GM23338 (cell line): Measurements from ENCODE around the gene SPDYE1.
"Not testable (repeated sequence)": the region's sequence is repeated elsewhere in the genome, so short reads cannot be mapped to it uniquely, and the experiment has no call there.

Experiments used
- CTCF ChIP-seq, 2 experiments: fragments of 200-600 bp in 1 of 2; sonication (generic) in 1 of 2; conservative IDR thresholded peaks; 2 replicates each; pipeline versions ENCODE4 v1.5.1 to v1.6.1; 2016 to 2017; ENCODE audit warnings: antibody characterized with exemption in 2 of 2, low read depth in 2 of 2, mild to moderate bottlenecking in 2 of 2, moderate library complexity in 1 of 2
- ETS1 ChIP-seq: IDR thresholded peaks from 2 replicates; pipeline ENCODE4 v1.6.1; 2016; ENCODE audit warnings: antibody characterized with exemption
- EZH2 ChIP-seq: fragments of 200-600 bp; sonication (generic); IDR thresholded peaks from one replicate; pipeline ENCODE4 v1.8.0; 2017; ENCODE audit warnings: antibody characterized with exemption, mild to moderate bottlenecking, low read depth; ENCODE audit not compliant: unreplicated experiment
- EZH2phosphoT487 ChIP-seq: fragments of 200-600 bp; sonication (generic); IDR thresholded peaks from one replicate; pipeline ENCODE4 v1.8.1; 2018; ENCODE audit warnings: antibody characterized with exemption; ENCODE audit not compliant: unreplicated experiment
- POLR2AphosphoS5 ChIP-seq: IDR thresholded peaks from 2 replicates; pipeline ENCODE4 v1.6.1; 2016; ENCODE audit warnings: antibody characterized with exemption, low read depth
- REST ChIP-seq: IDR thresholded peaks from one replicate; pipeline ENCODE4 v1.6.1; 2018; ENCODE audit warnings: antibody characterized with exemption; ENCODE audit not compliant: unreplicated experiment
- STAT1 ChIP-seq: IDR thresholded peaks from one replicate; pipeline ENCODE4 v1.6.1; 2016; ENCODE audit warnings: antibody characterized with exemption; ENCODE audit not compliant: unreplicated experiment

- not testable (repeated sequence) for TF ChIP-seq CTCF (conservative IDR thresholded peaks at IDR 0.05; ENCODE audit: low read depth in 2 of 2); EZH2; REST; ETS1; STAT1; POLR2AphosphoS5; EZH2phosphoT487
Observed at GRCh38 chr7:44031319-44031718, 33.6 kb downstream of the SPDYE1 start.
